Thymus (tissue), 11 donors: ENCODE results near the gene ZDHHC14. TPM values are rescaled to one million over a fixed set of nuclear protein-coding genes. Genes with fewer than 3 reads are reported as not detected.
"Not testable (repeated sequence)": the region's sequence is repeated elsewhere in the genome, so short reads cannot be mapped to it uniquely, and the experiment has no call there.

Experiments
- DNase-seq, 9 donors: peaks; one replicate each; pipeline ENCODE4 v3.0.0-alpha.2; 2013; ENCODE audit warnings: low spot score in 9 of 9, low read depth in 6 of 9, missing footprints in 1 of 9
- H3K27ac ChIP-seq, 2 donors: one replicate each; pipeline ENCODE4 v1.5.1; 2013; ENCODE audit warnings: control low read depth in 1 of 2, low read depth in 1 of 2, low read length in 1 of 2, mild to moderate bottlenecking in 1 of 2, moderate library complexity in 1 of 2
- H3K27me3 ChIP-seq, 2 donors: one replicate each; pipeline ENCODE4 v1.5.1; 2013; ENCODE audit warnings: low read length in 1 of 2; ENCODE audit not compliant: control insufficient read depth in 2 of 2, insufficient read depth in 1 of 2
- H3K36me3 ChIP-seq, 2 donors: one replicate each; pipeline ENCODE4 v1.5.1; 2013; ENCODE audit warnings: low read length in 1 of 2, mild to moderate bottlenecking in 1 of 2, moderate library complexity in 1 of 2; ENCODE audit not compliant: control insufficient read depth in 2 of 2, insufficient read depth in 2 of 2
- H3K4me1 ChIP-seq, 2 donors: one replicate each; pipeline ENCODE4 v1.5.1; 2013; ENCODE audit warnings: low read length in 2 of 2; ENCODE audit not compliant: control insufficient read depth in 2 of 2, insufficient read depth in 2 of 2
- H3K4me3 ChIP-seq, 2 donors: one replicate each; pipeline ENCODE4 v1.5.1; 2013; ENCODE audit warnings: low read length in 2 of 2, control low read depth in 1 of 2, mild to moderate bottlenecking in 1 of 2
- H3K9me3 ChIP-seq, 2 donors: one replicate each; pipeline ENCODE4 v1.5.1; 2013; ENCODE audit warnings: low read length in 1 of 2, mild to moderate bottlenecking in 1 of 2; ENCODE audit not compliant: control insufficient read depth in 2 of 2, insufficient read depth in 1 of 2
- WGBS: extraction: QIAGEN DNeasy Blood & Tissue Kit; methylation state at CpG from one replicate; pipeline ENCODE4 v1.1.7; 2013; 5-methylcytosine and 5-hydroxymethylcytosine counted together
- polyA plus RNA-seq: library from polyadenylated mRNA; stranded (reverse); fragments of 200-250 nt; gene quantifications from one replicate; pipeline ENCODE4 v1.2.3, GENCODE V29; 2013
- total RNA-seq: library from RNA; stranded (reverse); fragments of 120-200 nt; gene quantifications from one replicate; pipeline ENCODE4 v1.2.4, GENCODE V29; 2013
- donor health status: healthy.

Gene ZDHHC14
- total and polyA plus RNA-seq, 2 donors = 3.4 to 7.5 TPM

DNA sequence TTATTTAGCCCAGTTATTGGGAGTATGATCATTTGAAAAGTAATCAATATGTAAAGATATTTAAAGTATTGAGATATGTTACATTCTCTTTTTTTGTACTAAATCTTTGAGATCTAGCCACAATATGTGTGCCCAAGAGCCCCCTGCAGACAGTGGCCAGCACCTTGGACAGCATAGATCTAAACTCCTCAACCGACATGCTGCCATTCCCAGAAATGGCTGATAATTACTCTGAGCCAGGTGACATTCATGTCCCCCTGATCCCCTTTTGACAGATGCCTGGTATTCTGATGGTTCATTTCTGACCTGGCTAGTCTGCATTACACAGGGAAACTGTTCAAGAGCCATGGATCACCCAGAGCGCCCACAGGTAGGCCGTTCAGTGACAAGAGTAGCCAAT lies 177.1 kb downstream of the ZDHHC14 start:
- H3K4me1 ChIP-seq = peaks cover 0 to 16% of the 10 kb centered on the region in 2 donors
- 98% methylated on average over 3 of the region's 3 CpGs for WGBS
- H3K36me3 ChIP-seq = no peaks in the 10 kb centered on the region
- peaks cover 0 to 6% of the 10 kb centered on the region in 2 donors for H3K9me3 ChIP-seq
- no peak overlapping the region for H3K4me3 ChIP-seq
- no peaks in the 10 kb centered on the region for H3K27me3 ChIP-seq
- no peak overlapping the region for H3K27ac ChIP-seq
- no peak for DNase-seq

DNA sequence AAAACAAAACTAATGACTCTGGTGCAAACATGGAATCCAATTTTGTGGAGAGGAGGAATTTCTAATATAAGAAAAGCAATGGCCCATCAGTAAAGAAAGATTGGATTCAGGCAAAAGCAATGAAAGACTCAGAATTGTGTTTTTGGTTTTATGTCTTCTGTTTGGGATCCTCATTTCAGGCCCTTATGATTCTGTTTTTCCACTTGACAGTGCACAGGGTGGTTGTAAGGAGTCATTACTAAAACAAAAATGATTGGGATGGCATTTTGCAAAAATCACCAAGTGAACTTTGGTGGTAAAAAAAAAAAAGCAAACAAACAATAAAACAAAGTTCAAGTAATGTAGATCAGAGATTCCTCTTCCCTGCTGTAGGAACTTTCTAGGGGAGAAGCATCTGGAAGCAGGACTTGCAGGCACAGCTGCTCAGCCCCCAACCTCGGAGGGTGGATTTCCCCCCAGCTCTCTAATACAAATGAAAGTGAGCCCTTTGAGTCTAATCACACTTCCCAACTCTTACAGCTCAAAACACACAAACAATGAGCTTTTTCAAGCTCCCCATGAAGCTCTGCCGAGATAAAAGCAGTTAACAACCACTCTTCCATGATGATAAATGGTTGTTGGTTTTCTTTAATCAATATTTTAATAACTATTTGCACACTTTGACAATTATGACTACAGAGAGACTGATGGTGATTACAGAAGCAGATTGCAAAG lies 177.7 kb downstream of the ZDHHC14 start:
- H3K4me1 ChIP-seq = peaks cover 0 to 19% of the 10 kb centered on the region in 2 donors
- 66% methylated on average over 2 of the region's 2 CpGs for WGBS
- peaks cover 0 to 6% of the 10 kb centered on the region in 2 donors for H3K9me3 ChIP-seq
- H3K4me3 ChIP-seq = no peak overlapping the region
- no peak overlapping the region for H3K27ac ChIP-seq
- DNase-seq = no peak
- H3K27me3 ChIP-seq = no peaks in the 10 kb centered on the region
- H3K36me3 ChIP-seq = no peaks in the 10 kb centered on the region

DNA sequence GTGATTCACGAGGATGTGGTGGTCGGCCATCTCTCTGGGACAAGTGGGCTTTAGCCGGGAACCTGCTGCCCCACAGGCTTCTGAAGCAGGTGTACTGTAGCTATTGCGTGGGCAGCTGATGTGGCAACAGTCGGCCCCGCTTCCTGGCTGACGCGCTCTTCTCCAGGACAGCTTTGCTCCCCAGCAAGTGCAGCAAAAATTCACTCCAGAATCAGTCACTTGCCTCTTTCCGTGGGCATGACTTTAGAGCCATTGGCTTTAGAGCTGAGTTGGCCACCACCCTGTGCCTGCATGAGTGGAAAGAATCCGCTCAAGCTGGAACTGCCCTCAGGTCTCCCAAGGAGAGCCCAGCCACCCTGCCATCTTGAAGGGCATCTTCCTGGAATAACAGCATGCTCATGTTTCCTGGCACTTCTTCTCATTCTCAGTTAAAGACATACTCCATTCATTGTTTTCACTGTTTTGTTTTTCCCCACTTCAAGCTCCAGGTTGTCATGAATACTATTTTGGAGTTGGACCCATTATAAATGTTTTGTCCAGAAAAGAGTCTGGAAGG lies 178.3 kb downstream of the ZDHHC14 start:
- Histone ChIP-seq H3K4me1 (peaks cover 0 to 19% of the 10 kb centered on the region in 2 donors), H3K36me3 (no peaks in the 10 kb centered on the region), H3K27ac (no peak overlapping the region), H3K27me3 (no peaks in the 10 kb centered on the region), H3K4me3 (no peak overlapping the region), H3K9me3 (peaks cover 0 to 6% of the 10 kb centered on the region in 2 donors)
- WGBS = 96% methylated on average over 10 of the region's 10 CpGs
- no peak for DNase-seq

DNA sequence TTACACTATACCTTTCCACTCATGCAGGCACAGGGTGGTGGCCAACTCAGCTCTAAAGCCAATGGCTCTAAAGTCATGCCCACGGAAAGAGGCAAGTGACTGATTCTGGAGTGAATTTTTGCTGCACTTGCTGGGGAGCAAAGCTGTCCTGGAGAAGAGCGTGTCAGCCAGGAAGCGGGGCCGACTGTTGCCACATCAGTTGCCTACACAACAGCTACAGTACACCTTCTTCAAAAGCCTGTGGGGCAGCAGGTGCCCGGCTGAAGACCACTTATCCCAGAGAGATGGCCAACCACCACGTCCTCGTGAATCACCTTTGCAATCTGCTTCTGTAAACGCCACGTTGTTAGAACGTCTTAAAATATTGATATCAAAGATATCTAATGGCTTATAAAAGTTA lies 179.1 kb downstream of the ZDHHC14 start:
- H3K27ac ChIP-seq, DNase-seq, H3K27me3 ChIP-seq, H3K36me3 ChIP-seq, H3K4me3 ChIP-seq, H3K9me3 ChIP-seq: not testable (repeated sequence)
- 97% methylated on average over 10 of the region's 10 CpGs for WGBS
- peaks cover 0 to 19% of the 10 kb centered on the region in 2 donors for H3K4me1 ChIP-seq

DNA sequence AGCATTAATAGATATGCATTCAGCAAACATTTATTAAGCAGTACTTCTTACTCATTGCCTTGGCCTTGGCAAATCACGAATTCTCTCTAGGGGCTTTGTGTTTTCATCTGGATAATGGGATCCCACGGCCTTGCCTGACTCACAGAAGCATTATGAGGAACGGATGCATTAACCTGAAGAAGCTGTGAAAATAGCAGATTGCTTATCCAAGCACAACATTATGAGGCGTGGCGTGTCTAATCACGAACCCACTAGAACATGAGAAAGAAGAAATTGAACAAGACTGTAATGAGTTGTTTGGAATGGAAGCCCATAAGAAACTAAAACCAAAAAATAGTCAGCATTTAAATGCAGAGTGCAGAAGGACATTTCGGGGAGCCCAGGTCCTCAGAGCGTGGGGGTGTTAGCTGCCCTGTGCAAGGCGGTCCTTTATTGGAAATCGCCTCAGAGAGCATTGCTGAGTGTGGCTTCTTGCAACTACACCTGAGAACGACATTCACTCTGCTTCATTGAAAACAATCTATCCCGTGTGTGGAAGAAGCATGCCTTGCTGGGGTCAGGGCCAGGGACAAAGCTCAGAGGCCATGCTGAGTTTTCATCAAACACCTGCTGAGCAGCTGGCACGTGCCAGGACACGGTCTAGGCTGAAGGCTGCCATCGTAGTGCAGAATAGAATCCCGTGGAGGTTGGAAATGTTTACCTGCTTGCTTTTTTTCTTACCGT lies 179.9 kb downstream of the ZDHHC14 start:
- no peak overlapping the region for H3K4me3 ChIP-seq
- H3K9me3 ChIP-seq = peaks cover 0 to 6% of the 10 kb centered on the region in 2 donors
- no peaks in the 10 kb centered on the region for H3K36me3 ChIP-seq
- no peak overlapping the region for H3K27ac ChIP-seq
- peaks cover 0 to 19% of the 10 kb centered on the region in 2 donors for H3K4me1 ChIP-seq
- WGBS = 94% methylated on average over 17 of the region's 17 CpGs
- no peak for DNase-seq
- H3K27me3 ChIP-seq = no peaks in the 10 kb centered on the region

DNA sequence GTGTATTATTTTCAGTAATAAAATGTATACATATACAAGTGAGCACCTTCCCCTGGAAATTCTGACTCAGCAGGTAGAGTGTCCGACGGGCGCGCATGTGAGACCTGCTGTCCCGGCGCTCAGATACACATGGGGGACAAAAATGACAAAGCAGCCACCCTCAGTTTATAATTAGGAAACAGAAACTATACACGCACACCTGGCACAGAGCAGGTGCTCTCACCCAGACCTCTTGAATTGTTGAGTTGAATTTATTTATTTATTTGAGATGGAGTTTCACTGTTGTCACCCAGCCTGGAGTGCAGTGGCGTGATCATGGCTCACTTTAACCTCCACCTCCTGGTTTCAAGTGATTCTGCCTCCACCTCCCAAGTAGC lies 180.4 kb downstream of the ZDHHC14 start:
- WGBS = 95% methylated on average over 8 of the region's 8 CpGs
- Histone ChIP-seq H3K27me3 (no peaks in the 10 kb centered on the region), H3K4me3 (no peak overlapping the region), H3K9me3 (peaks cover 0 to 4% of the 10 kb centered on the region in 2 donors), H3K27ac (no peak overlapping the region), H3K4me1 (peaks cover 0 to 19% of the 10 kb centered on the region in 2 donors), H3K36me3 (no peaks in the 10 kb centered on the region)
- no peak for DNase-seq

DNA sequence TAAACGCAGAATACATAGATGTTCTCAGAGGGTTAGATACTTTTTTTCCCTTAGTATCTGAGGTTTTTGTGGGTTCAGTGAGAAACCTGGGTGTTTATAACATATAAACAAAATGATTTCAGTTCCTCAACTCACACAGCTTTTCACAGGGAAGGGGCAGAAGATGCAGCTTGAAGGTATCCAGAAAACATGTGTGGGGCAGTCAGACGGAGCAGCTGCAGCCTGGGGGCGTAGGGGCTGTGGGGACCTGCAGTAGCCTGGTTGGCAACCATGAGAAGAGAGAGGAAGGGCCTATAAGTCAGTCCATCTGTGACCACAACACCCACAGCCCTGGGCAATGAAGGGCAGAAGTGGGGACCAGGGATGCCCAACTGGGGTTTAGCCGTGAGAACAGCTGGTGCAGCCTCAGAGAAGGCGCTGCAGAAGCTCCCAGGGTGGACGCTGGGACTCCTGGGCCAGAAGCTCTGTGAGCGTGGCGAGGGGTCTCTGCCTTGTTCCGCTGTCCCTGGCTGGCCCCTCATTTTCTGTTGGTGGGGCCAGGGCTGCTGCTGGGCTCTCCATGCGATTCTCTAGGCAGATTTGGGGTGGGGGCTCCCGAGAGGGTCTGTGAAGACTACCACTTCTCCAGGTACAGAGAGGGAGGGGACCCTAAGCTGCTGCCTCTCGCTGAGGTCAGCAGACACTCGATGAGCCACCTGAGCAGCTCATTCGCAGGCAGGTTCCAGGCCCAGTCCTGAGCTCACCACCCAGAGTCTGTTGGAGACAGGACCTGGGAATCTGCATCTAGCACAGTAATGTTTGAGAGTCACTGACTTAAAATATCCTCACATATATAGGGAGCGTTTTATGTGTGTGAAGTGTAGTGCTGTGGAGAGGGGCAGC lies 181.2 kb downstream of the ZDHHC14 start:
- Histone ChIP-seq H3K4me1 (peaks cover 0 to 19% of the 10 kb centered on the region in 2 donors), H3K27ac (no peak overlapping the region), H3K4me3 (no peak overlapping the region), H3K36me3 (no peaks in the 10 kb centered on the region), H3K27me3 (no peaks in the 10 kb centered on the region), H3K9me3 (no peaks in the 10 kb centered on the region)
- DNase-seq = no peak
- WGBS = 85% methylated on average over 15 of the region's 15 CpGs

DNA sequence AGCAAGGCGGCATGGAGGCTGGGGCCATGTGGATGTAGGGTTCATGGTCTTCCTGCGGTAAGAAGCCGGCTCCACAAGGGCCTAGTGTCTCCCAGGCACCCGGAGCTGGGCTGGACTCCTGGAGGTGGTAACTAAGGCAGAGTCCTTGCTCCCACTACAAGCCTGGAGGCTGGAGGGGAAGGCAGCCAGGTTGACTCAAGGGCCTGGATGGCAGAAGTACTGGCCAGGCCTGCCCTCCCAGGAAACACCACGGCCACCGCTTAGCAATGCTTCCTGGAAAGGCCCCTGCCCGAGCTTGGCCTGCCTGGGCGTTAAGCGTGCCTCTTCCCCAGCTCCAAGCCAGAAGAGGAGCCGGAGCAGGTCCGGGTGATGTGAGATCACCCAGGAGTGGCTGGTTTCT lies 182.0 kb downstream of the ZDHHC14 start:
- DNase-seq = no peak
- 89% methylated on average over 11 of the region's 11 CpGs for WGBS
- H3K9me3 ChIP-seq = no peaks in the 10 kb centered on the region
- H3K4me1 ChIP-seq = peaks cover 0 to 19% of the 10 kb centered on the region in 2 donors
- no peaks in the 10 kb centered on the region for H3K36me3 ChIP-seq
- no peak overlapping the region for H3K27ac ChIP-seq
- H3K27me3 ChIP-seq = no peaks in the 10 kb centered on the region
- no peak overlapping the region for H3K4me3 ChIP-seq
